HG03460 (cell line): Measurements from ENCODE around the gene NEK5.
A peak's percentile ranks its signal among the peaks of the same experiment; 100 is the strongest.
"Not testable (repeated sequence)": the region's sequence is repeated elsewhere in the genome, so short reads cannot be mapped to it uniquely, and the experiment has no call there.

Experiments
- ATAC-seq: cut with Tn5 transposase; IDR thresholded peaks from one replicate; pipeline ENCODE4 v1.9.1; 2021; ENCODE audit not compliant: unreplicated experiment

Gene NEK5

DNA sequence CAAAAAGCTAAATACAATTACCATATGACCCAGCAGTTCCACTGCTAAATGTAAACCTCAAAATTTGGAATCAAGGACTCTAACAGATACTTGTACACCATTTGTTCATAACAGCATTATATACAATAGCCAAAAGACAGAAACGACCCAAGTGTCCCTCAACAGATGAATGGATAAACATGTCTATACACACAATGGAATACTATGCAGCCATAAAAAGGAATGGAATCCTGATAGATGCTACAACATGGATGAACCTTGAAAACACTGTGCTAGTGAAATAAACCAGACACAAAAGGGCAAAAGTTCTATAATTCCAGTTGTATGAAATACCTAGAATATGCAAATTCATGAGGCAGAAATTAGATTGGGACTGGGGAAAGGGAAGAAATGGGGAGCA lies 18.4 kb upstream of the NEK5 start:
- no peak for ATAC-seq

DNA sequence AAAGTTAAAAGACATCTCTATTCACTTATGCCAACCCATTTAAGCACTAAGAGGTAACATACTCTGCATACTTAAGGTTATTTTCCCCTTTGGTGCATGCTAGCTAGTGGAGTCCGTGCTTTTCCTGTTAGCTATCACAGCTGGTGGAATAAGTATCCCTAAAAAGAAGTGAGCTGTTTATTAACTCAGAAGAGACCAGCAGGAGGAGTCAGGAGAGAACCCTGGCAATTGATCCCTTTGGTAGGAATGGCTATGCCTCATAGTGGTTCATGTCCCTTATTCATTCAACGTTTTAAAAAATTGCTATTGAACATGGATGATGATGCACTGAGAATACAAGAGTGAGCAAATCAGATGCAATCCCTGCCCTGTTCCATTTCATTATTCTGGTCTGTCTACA lies 12.4 kb upstream of the NEK5 start:
- ATAC-seq, result no peak

DNA sequence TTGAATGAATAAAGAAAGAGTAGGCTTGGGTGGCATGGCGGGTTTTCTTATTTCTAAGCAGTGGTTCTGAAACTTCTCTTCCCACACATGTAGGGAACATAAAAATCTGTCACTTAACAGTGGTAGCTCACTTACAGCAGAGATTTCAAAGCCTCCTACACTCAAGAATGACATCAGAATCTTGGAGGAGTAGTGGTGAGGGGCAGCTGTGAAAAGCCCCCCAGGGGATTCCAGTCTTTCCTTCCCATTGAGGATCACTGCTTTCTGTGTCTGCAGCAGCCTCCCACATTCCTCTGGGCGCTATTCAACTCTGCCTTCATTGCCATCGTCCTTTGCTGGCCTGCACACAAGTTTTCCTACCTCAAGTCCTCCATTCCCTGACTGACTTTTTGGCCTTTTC lies 8.6 kb upstream of the NEK5 start:
- no peak for ATAC-seq

DNA sequence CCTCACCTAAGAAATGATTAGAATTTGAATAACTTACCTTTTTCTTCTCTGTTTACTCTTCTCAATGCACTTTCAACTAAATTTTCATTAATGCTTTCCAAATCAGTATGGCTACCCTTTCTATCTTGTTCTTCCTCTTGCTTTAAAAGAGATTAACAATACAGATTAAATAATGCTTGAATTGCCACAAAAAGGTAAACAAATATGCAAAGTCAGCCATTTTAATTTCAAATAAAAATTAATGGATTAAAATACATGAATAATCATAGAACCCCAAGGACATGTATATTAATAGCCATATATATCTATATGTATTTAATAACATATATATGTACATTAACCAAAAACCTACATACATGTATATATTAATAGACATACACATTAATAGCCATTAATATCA lies 7.9 kb upstream of the NEK5 start:
- ATAC-seq, result no peak

DNA sequence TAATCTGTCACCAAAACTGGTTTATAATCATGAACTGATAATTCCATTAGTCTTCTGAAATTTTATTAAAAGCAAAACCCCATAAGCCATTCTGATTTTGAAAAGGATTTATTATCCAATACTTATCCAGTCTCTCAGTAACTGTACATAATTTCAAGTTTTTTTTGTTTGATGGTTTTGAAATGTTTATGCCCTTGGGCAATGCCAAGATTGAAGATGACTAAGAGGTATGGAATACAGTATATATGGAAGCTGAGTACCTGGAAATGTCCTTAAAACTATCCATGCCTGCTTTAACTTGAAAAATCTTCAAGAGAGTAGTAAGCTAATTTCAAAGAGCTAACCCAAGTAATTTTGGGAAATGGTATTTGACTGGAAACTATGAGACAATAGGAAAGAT lies 1.8 kb upstream of the NEK5 start:
- ATAC-seq, result no peak

DNA sequence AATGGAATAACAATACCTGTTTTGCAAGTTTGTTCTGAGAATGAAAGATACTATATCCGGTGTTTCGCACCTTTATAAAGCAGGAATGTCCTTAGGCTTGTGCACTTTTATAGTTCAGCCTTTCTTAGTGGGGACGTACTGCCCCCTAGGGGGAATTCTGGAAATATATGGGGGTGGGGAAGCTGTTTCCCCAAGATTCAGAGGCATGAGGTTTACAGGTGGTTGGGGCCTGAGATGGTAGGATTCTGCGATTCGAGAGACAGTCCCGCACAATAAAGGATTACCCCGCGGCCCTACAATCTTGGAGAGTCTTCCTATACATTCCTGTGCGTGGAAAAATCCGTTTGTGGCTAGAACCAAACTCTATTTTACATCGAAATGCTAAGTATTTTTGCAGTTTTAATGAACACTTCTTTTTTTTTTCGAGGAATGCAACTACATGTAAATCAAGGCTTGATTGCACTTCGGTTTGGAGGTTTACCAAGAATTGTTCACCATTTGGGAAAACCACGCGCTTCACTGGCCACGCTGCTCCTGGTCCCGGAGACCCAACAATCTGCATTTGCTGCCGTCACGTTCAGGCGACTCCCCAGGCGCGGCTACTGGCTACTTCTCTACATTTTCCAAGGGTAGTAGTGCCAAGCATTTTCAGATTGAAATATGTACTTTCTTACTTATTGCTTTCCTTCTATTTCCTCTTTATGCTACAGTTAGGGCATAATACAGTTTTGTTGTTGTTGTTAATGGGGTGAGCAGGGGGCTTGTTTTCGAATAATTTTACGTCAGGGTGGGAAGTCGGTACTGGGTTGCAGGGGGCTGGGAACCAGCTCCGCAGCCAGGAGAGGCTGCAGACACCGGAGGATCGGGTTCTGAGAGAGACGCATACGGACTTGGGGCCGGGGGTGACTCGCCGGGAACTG lies 830 bp downstream of the NEK5 start:
- ATAC-seq, result peak; percentile 52

DNA sequence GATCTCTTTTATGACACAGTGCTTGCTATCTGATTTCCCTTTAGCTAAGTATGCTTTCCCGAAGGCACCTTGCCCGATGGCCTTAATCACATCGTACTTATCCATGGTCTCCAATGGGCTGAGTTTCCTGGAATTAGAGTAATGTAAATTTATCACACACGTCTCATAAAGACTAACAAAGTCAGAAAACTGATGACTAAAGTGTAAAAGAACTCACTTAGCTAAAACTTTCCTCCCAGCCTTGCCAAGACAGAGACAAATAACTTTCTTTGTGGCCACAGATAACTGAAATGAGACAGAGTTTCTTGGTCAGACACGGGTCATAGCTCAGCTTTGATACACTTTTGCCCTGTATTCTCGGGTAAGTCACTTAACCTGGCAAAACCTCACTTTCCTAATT lies 1.5 kb downstream of the NEK5 start:
- ATAC-seq, result peak; percentile 18

DNA sequence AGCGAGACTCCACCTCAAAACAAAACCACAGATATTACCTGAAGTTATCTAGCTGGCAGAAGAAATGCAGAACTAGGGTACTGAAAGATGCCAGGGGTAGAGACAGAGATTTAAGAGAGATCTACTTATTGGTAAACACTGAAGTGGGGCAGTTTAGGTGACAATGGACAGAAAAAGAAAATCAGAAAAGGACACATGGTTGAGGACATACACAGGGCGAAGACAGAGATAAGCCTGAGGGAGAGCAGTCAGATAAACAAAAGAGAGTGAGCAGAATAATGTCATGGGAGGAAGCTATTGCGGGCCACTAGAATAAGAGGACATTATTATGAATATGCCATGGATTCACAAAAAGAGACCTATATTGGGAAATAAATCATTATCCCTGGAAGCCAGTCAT lies 3.3 kb downstream of the NEK5 start:
- no peak for ATAC-seq

DNA sequence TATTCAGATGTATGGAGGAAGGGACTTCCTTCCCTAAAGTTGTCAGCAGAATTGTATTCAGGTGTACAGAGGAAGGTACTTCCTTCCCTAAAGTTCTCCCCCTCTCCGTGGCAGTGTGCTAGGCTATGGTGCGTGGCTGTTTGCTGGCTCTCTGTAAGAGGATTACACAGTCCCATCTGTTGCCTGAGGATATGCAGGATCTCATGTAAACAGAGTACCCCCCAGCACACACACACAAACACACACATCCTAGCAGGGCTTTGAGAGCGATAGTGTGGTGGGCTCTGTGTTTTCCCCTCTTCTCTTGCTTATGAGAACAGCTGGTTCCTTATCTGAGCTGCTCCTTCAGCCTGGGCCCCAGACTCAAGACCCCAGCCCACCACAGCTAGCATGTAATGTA lies 10.3 kb downstream of the NEK5 start:
- no peak for ATAC-seq

DNA sequence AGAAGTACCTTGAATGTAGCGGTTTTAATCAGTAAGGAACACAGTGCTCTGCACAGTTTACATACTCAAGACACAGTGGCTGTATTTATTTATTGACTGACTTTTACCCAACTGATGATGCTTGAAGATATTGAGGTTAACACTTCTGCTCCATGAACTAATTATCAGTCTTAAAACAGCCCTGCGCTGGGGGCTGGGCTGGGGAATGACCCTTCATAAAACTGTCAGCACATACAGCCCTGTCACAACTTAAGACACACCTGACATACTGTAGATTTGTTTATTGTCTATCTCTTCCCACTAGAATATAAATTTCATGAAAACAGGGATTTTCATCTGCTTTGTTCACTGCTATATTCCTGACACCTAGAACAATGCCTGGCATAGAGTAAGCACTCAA lies 10.8 kb downstream of the NEK5 start:
- ATAC-seq, result no peak

DNA sequence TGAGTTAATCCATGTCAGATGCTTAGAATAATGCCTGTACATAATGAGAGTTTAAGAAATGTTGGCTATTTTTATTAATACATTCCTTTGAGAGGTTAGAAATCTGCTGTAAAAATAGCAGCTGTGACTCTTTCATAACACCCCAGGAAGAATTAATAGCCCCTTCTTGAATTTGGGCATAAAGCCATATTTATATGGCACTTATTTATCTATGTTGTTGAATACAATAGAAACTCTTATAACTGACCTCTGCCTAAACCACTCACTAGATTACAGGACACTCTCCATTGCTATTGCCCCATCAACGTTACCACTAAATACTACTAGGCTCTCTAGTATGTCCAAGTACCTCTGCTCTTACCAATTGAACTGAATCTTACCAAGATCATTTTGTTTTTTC lies 16.3 kb downstream of the NEK5 start:
- no peak for ATAC-seq

DNA sequence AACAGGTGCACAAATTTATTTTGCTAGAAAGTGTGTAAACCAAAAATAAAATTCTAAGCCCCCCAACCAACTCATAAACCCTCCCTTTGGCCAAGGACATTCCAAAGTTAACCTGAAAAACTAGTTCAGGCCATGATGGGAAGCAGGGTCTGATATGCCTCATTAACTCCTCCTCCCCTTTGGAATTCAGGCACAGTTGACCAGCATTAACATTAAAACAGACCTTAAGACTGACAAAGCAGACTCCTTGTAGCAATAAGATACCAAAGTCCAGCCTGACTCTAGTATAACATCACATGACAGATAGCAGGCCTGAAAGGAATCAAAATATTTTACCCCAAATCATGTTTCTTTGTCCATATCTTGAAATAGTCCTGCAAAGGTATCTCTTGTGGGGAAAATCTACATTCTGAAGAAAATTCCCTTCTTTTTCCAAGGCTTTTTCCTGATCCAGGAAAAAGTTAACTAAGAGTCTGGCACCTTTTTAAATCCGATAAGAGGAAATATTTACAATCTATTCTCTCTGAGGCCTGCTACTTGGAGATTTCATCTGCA lies 19.7 kb downstream of the NEK5 start:
- ATAC-seq, result no peak

DNA sequence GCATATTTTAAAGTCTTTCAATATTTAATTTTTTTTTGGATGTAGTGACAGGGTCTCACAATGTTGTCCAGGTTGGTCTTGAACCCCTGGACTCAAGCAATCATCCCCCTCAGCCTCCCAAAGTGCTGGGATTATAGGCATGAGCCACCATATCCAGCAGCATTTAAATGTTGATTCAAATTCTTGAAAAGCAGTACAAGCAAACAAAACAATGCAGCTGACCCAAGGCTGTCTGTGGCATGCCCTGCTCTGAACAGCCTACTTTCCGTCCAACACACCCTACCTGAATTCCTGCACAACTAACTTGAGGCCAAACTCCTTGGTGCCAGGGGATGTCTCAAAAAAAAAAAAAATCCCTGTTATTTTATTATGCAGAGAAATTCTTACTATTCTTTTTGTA lies 23.0 kb downstream of the NEK5 start:
- ATAC-seq, result no peak

DNA sequence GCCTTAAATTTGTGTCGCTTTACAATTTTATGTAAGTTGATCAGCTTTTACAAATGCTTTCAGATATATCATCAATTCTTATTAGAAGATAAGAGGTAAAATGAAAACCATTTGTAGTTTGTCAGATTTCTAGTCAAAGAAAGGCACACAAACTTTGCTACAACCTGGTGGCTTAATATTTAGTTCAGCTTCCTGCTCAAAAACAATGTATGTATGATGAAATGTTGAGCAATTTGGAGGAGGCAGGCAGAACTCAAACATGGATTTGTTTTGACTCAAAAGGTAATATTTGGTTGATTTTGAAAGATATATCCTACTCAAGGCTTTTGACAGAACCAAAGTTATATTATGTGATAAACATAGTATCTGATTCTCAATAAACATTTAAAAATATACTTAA lies 24.2 kb downstream of the NEK5 start:
- no peak for ATAC-seq

DNA sequence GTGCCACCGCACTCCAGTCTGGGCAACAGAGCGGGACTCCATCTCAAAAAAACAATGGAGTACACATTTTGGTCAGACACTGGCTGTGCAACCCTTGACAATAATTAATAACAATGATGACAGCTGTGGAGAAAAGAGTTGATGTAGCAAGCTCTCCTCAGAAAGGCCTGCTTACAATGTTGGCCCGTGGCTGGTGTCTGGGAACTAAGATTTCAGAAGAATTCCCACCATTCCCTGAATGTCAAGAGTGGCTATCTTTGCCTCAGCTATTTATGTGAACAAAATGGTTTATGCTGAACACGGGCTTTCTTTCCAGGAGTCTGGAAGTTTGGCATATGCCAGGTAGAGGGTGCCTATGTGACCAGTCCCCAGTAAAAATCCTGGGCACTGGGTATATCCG lies 25.5 kb downstream of the NEK5 start:
- ATAC-seq, result no peak

DNA sequence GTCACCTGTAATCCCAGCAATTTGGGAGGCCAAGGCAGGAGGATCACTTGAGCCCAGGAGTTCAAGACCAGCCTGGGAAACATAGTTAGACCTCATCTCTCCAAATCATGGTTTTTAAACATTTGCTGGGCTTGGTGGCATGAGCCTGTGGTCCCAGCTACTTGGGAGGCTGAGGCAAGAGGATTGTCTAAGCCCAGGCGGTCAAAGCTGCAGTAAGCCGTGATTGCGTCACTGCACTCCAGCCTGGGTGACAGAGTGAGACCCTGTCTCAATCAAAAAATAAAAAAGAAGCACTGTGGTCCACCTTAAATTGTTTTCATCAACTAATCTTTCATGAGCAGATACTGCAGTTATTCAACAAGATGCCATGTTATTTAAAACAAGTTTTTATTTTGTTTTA lies 26.4 kb downstream of the NEK5 start:
- not testable (repeated sequence) for ATAC-seq

DNA sequence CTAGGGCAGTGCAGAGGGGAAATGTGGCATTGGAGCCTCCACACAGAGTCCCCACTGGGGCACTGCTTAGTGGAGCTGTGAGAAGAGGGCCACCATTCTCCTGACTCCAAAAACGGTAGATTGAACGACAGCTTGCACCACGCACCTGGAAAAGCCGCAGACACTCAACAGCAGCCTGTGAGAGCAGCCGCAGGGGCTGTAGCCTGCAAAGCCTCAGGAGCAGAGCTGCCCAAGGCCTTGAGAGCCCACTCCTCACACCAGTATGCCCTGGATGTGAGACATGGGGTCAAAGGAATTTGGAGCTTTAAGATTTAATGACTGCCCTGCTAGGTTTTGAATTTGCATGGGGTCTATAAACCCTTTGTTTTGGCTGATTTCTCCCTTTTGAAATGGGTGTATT lies 31.7 kb downstream of the NEK5 start:
- ATAC-seq, result no peak

DNA sequence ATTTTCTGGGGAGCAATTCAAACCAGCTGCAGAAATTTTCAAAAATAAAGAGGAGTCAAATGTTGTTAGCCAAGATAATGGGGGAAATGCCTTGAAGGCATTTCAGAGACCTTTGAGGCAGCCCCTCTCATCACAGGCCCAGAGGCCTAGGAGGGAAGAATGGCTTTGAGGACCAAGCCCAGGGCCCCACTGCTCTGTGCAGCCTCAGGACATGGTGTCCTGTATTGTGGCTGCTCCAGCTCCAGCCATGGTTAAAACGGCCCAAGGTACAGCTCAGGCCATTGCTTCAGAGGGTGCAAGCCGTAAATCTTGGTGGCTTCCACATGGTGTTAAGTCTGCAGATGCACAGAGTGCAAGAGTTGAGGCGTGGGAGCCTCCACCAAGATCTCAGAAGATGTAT lies 32.1 kb downstream of the NEK5 start:
- ATAC-seq, result no peak

DNA sequence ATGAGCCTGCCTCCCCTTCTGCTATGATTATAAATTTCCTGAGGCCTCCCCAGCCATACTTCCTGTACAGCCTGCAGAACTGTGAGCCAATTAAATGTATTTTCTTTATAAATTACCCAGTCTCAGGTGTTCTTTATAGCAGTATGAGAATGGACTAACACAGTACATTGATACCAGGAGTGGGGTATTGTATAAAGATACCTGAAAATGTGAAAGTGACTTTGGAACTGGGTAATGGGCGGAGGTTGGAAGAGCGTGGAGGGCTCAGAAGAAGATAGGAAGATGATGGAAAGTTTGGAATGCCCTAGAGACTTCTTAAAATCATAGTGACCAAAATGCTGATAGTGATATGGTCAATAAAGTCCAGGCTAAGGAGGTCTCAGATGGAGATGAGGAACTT lies 32.8 kb downstream of the NEK5 start:
- no peak for ATAC-seq

DNA sequence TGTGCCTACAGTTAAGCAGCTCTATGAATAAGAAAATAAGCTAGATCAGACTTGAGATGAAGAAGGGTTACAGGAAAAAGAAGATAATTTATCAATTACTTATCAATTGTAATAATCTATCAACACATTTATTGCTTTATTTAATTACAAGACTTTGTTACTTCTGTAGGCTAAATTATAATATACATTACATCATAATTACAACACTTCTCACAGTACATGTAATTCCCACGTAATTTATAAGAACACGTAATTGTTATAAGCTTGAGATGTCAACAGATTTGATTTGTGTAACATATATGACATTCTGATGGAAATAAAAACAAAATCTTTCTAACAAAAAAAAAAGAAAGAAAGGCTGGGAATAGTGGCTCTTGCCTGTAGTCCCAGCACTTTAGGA lies 36.8 kb downstream of the NEK5 start:
- no peak for ATAC-seq

DNA sequence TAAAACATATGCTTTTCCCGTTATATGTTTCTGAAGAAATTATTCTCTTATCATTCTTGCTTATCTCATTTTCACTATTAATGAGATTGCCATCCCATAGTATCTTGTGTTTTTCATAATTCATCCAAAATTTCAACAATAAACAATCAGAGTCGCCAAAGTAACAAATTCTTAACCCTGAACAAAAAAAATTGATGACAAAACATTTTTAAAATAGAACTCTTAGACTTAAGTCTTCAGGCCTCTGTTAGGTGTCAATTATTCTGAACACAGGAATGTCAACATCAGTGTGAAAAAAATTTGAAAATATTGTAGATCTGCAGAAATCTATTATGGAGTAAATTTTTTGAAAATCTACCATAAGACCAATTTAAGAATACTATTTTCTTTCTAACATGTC lies 37.4 kb downstream of the NEK5 start:
- ATAC-seq, result no peak

DNA sequence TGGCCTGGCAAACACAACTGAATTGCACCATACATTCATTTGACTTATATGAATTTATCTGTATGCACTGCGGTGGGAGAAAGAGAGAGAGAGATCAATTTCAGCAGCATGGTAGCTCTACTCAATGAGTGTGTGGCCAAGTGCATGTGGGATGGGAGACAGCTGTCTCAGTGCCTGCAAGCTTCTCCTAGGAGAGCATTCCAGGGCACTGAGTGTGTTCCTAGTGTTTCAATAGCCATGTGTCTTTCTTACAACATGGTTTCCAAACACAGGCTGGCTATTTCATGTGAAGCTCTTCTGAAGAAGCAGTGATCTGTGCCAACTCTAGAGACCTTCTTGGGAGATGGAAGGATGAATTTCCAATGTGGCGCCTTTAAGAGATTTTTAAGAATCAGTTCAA lies 43.5 kb downstream of the NEK5 start:
- no peak for ATAC-seq

DNA sequence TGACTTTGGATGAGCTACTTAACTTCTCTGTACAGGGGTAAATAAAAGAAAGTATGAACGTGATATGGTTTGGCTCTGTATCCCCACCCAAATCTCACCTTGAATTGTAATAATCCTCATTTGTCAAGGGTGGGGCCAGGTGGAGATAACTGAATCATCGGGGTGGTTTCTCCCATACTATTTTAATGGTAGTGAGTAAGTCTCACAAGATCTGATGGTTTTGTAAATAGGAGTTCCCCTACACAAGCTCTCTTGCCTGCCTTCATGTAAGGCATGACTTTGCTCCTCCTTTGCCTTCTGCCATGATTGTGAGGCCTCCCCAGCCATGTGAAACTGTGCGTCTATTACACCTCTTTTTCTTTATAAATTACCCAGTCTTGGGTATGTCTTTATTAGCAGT lies 43.9 kb downstream of the NEK5 start:
- not testable (repeated sequence) for ATAC-seq
